Thoracic aorta (tissue), 2 donors: Measurements from ENCODE around the gene MLN. TPM values are rescaled to one million over a fixed set of nuclear protein-coding genes. Genes with fewer than 3 reads are reported as not detected.

Experiments
- ATAC-seq: fragments of 150-250 bp; one replicate; pipeline ENCODE4 v1.8.0; 2017; ENCODE audit warnings: low read depth; ENCODE audit not compliant: insufficient number of reproducible peaks, low FRiP score
- DNase-seq: peaks from one replicate; pipeline ENCODE4 v3.0.0-alpha.2; 2020; ENCODE audit warnings: low spot score
- H3K27ac ChIP-seq, 2 donors: fragments of 200-600 bp; sonication (generic); 1 replicate in 1 of 2; 2 replicates in 1 of 2; pipeline ENCODE4 v1.5.1; 2016; ENCODE audit warnings: mild to moderate bottlenecking in 2 of 2, moderate library complexity in 2 of 2
- H3K27me3 ChIP-seq: fragments of 200-600 bp; sonication (generic); replicated peaks from 2 replicates; pipeline ENCODE4 v1.6.0; 2016; ENCODE audit warnings: mild to moderate bottlenecking; ENCODE audit not compliant: insufficient read depth
- H3K36me3 ChIP-seq: fragments of 200-600 bp; sonication (generic); one replicate; pipeline ENCODE4 v1.5.1; 2016
- H3K4me1 ChIP-seq, 2 donors: fragments of 200-600 bp; sonication (generic); 1 replicate in 1 of 2; 2 replicates in 1 of 2; pipeline versions ENCODE4 v1.5.1 to v1.6.0; 2016; ENCODE audit warnings: low read depth in 2 of 2, mild to moderate bottlenecking in 1 of 2; ENCODE audit not compliant: control insufficient read depth in 1 of 2
- H3K4me3 ChIP-seq: fragments of 200-600 bp; sonication (generic); 2 replicates; pipeline ENCODE4 v1.5.1; 2016; ENCODE audit warnings: mild to moderate bottlenecking
- H3K9me3 ChIP-seq: fragments of 200-600 bp; sonication (generic); 2 replicates; pipeline ENCODE4 v1.5.1; 2016
- total RNA-seq, 2 donors: library from RNA; depleted of rRNA; stranded (reverse); fragments of >200 nt; gene quantifications; one replicate each; pipeline versions ENCODE4 v1.1.0 to v1.2.3, GENCODE V29; 2016
- TF ChIP-seq, protein P1 (sequence below): fragments of 200-600 bp; sonication (generic); IDR thresholded peaks from one replicate; pipeline ENCODE4 v1.5.1; 2019; ENCODE audit warnings: antibody characterized with exemption

Gene MLN
- total RNA-seq, 2 donors from 2014 or later, result not detected

DNA sequence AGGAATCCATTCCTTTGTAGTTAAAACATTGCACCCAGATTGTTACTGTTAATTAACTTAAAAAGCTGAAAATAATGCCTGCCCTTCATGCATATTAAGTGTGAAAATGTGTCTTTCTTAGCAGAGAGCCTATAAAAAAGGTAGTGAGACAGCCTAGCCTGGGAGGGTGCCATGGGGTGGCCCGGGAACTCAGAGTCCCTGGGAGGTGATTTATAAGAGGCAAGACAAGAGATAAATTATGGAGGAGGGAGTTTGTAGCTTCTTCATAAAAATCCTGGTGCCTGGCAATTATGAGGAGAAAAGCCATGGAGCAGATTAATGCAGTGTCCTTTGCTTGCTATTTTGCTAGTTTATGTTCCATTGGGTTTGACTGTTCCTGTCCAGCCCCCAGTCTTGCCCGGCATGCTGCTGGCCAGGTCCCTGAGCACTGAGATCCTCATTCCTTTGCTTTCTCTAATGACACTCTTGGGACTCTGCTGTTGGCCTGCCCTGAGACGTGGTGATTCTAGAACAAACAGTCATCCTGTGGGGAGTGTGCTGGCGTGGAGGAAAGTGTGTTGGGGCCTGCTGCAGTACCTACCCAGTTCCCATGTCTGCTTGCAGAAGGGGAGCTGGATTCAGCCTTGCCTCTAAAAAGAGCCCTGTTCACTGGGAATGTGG lies 4.2 kb downstream of the MLN start:
- no peaks in the 10 kb centered on the region for H3K9me3 ChIP-seq
- TF ChIP-seq, protein P1, sequence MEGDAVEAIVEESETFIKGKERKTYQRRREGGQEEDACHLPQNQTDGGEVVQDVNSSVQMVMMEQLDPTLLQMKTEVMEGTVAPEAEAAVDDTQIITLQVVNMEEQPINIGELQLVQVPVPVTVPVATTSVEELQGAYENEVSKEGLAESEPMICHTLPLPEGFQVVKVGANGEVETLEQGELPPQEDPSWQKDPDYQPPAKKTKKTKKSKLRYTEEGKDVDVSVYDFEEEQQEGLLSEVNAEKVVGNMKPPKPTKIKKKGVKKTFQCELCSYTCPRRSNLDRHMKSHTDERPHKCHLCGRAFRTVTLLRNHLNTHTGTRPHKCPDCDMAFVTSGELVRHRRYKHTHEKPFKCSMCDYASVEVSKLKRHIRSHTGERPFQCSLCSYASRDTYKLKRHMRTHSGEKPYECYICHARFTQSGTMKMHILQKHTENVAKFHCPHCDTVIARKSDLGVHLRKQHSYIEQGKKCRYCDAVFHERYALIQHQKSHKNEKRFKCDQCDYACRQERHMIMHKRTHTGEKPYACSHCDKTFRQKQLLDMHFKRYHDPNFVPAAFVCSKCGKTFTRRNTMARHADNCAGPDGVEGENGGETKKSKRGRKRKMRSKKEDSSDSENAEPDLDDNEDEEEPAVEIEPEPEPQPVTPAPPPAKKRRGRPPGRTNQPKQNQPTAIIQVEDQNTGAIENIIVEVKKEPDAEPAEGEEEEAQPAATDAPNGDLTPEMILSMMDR, result no peak
- H3K4me1 ChIP-seq, result no peaks in the 10 kb centered on the region
- H3K27ac ChIP-seq, result no peak overlapping the region
- H3K4me3 ChIP-seq, result no peak overlapping the region
- H3K27me3 ChIP-seq, result no peaks in the 10 kb centered on the region
- DNase-seq (no peak), ATAC-seq (no peak)
- no peaks in the 10 kb centered on the region for H3K36me3 ChIP-seq

DNA sequence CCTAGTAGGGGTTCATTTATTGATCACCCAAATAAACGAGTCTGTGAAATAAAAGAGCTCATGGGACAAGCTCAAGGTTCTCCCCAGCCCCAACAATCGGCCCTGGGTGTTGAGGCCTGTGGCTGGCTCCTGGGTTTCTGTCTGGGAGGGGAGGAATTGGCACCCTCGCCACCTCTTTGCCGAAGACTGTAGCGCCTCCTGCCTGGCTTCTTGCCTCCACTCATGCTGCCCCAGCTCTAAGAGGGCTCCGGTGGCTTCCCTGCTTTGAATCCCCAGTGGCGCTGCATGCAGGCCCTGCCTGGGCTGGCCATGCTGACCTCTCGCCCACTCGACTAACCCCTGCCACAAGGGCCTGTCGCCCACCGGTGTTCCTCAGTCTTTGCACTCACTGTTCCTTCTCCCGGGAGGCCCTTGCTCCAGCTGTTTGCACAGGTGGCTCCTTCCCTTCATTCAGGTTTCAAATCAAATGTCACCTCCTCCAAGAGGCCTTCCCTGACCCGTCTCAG lies 5.4 kb downstream of the MLN start:
- Histone ChIP-seq H3K9me3 (no peaks in the 10 kb centered on the region), H3K36me3 (no peaks in the 10 kb centered on the region), H3K27me3 (no peaks in the 10 kb centered on the region), H3K4me3 (no peak overlapping the region), H3K4me1 (no peaks in the 10 kb centered on the region), H3K27ac (no peak overlapping the region)
- TF ChIP-seq, protein P1, result no peak
- ATAC-seq (no peak), DNase-seq (no peak)

DNA sequence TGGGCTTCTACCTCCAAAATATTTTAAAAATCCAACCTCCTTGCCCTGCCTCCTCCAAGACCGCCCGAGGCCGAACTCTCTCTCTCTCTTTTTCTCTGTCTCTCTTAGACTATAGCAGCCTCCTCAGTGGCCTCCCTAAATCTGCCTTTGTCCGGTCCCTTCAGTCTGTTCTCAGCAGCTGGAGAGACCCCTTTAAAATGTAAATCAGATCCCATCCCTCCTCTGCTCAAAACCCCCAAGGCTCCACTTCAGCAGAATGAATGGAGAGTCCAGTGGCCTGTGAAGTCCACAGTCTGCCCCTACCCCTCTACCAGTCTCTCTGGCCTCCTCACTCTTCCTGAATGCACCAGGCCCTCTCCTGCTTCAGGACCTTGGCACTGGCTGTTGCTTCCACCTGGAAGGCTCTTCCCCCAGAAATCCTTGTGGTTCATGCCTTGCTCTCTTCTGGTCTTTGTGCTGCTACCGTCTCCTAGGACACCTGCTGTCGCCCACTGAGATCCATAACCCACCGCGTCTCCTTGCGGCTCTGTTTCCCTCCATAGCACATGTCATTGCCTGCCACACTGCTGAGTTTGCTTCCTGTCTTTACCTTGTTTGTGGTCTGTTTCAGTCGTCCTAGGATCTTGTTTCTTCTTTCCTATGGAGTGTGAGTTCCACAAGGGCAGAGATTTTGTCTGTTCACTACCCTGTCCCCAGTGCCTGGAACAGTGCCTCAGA lies 6.0 kb downstream of the MLN start:
- Histone ChIP-seq H3K4me3 (no peak overlapping the region), H3K9me3 (no peaks in the 10 kb centered on the region), H3K4me1 (no peaks in the 10 kb centered on the region), H3K27ac (no peak overlapping the region), H3K27me3 (no peaks in the 10 kb centered on the region), H3K36me3 (no peaks in the 10 kb centered on the region)
- DNase-seq (no peak), ATAC-seq (no peak)
- TF ChIP-seq, protein P1, result no peak

DNA sequence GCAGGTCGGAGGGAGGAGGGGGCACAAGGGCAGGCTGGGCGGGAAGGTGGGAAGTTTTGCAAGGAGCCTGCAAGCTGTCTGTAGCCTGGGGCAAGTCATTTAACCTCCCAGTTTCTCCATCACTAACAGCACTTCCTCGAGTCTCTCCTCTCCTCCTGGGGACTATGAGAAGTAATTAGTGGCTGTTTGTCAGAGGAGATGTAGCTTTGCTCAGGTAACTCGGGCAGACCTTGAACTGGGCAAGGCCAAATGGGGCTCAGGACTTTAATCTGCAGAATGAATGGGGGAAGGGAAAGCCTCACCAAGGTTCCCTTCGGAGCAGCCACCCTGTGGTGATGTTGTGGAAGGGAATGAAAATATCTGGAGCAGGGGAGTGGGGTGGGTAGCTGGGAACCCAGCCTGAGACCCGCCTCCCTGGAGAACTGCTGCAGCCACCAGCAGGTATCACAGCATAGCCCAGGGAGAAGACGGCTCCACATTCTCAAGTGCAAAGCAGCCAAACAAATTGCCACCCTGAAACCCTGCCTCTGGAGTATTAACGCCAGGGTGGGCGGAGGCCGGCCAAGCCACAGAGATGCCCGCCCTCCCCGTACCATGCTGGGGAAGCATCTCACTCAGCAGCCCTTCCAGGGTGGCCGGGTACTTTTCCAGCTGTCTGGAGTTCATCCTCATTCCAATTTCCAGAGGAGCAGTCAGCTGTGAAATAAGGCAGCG lies 8.7 kb downstream of the MLN start:
- H3K4me3 ChIP-seq, result no peak overlapping the region
- DNase-seq (no peak), ATAC-seq (no peak)
- TF ChIP-seq, protein P1, result no peak
- H3K27me3 ChIP-seq, result no peaks in the 10 kb centered on the region
- H3K9me3 ChIP-seq, result no peaks in the 10 kb centered on the region
- no peaks in the 10 kb centered on the region for H3K4me1 ChIP-seq
- H3K36me3 ChIP-seq, result no peaks in the 10 kb centered on the region
- no peak overlapping the region for H3K27ac ChIP-seq

DNA sequence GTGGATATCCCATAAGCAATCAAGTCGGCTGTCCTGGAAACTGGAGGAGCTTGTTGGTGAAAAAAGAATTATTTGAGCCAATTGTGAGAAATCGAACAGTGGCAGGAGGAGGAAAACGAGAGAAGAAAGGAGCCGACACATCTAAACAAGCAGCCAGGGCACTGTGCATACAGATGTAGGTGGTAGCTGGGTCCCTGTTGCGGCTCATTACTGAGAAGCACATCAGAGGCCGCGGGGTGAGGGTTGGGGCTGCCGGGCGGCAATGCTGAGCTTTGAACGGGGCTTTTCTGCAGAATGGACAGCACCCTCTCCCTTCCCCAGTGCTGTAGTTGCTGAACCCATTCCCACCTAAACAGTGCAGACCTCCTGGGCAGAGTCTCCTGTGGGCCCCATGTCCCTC lies 10.8 kb downstream of the MLN start:
- no peak for ATAC-seq
- Histone ChIP-seq H3K27me3 (no peaks in the 10 kb centered on the region), H3K4me1 (peaks cover 0 to 5% of the 10 kb centered on the region in 2 donors), H3K27ac (no peak overlapping the region), H3K36me3 (no peaks in the 10 kb centered on the region), H3K4me3 (no peak overlapping the region), H3K9me3 (no peaks in the 10 kb centered on the region)
- TF ChIP-seq, protein P1, result no peak
- no peak for DNase-seq
